SK-N-MC (cell line): ENCODE results near the gene TMIGD3.

Source experiments
- EZH2 ChIP-seq: fragments of 200-600 bp; sonication (generic); IDR thresholded peaks from one replicate; pipeline ENCODE4 v1.6.1; 2017; ENCODE audit warnings: antibody characterized with exemption
- POLR2AphosphoS5 ChIP-seq: IDR thresholded peaks from 2 replicates; pipeline ENCODE4 v1.6.1; 2012; ENCODE audit warnings: mild to moderate bottlenecking, low read depth, low read length, borderline replicate concordance

DNA sequence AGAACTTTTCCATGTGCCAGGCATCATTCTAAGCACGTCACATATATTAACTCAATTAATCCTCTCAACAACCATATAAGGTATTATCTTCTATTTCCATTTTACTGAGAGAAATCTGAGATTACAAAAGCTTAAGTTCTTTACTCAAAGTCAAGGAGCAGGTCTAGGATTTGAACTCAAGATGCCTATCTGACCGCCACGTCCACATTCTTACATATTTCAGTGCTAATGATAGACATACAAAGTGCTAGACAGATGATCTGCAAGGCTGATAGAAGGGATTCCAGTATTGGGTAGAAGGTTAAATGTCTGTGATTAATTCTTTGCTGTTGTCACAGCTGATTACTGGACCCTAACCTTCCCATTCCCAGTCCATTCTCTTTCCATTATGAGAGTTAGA is 49.7 kb downstream of the TMIGD3 start:
- no peak for TF ChIP-seq EZH2
- no peak for TF ChIP-seq POLR2AphosphoS5
